Kidney glomerular epithelial cell (primary cell): ENCODE data around the gene ADAMTS13.

Experiments used
- DNase-seq: peaks from one replicate; lab custom pipeline; 2025; lab: John Stamatoyannopoulos, UW

Gene ADAMTS13

GRCh38 chr9:133454943-133455673 is 32.9 kb downstream of the ADAMTS13 start:
- no peak for DNase-seq

- DNase-seq, result no peak
Measured at GRCh38 chr9:133455936-133456335, 33.8 kb downstream of the ADAMTS13 start.

- no peak for DNase-seq
Measured at GRCh38 chr9:133456409-133456808, 34.2 kb downstream of the ADAMTS13 start.

GRCh38 chr9:133457233-133457632 is 35.1 kb downstream of the ADAMTS13 start:
- no peak for DNase-seq

- DNase-seq, result no peak
Measured at GRCh38 chr9:133457748-133458147, 35.6 kb downstream of the ADAMTS13 start.

GRCh38 chr9:133458643-133459312 is 36.6 kb downstream of the ADAMTS13 start:
- DNase-seq, result no peak

GRCh38 chr9:133459476-133460404 is 37.6 kb downstream of the ADAMTS13 start, which contains the start of gene CACFD1:
Gene CACFD1, plus strand, starts transcription at chr9:133459978. Its CDS starts 89 bp downstream, at chr9:133460067.
- peak; percentile 77 for DNase-seq

GRCh38 chr9:133460405-133461175 is 38.4 kb downstream of the ADAMTS13 start:
- DNase-seq, result peak; percentile 16

GRCh38 chr9:133461975-133462374 is 39.8 kb downstream of the ADAMTS13 start:
- DNase-seq, result no peak

GRCh38 chr9:133463234-133463863 is 41.2 kb downstream of the ADAMTS13 start:
- no peak for DNase-seq

- DNase-seq, result no peak
Measured at GRCh38 chr9:133463864-133464615, 41.9 kb downstream of the ADAMTS13 start.

GRCh38 chr9:133464638-133465037 is 42.5 kb downstream of the ADAMTS13 start:
- no peak for DNase-seq

- DNase-seq, result no peak
Measured at GRCh38 chr9:133465984-133466383, 43.8 kb downstream of the ADAMTS13 start.

- DNase-seq, result no peak
Measured at GRCh38 chr9:133467101-133467500, 44.9 kb downstream of the ADAMTS13 start.

- no peak for DNase-seq
Measured at GRCh38 chr9:133468374-133468773, 46.2 kb downstream of the ADAMTS13 start.

GRCh38 chr9:133468777-133469421 is 46.7 kb downstream of the ADAMTS13 start:
- no peak for DNase-seq

- DNase-seq, result no peak
Measured at GRCh38 chr9:133470427-133470924, 48.3 kb downstream of the ADAMTS13 start.

- DNase-seq, result no peak
Measured at GRCh38 chr9:133470988-133471387, 48.8 kb downstream of the ADAMTS13 start.

GRCh38 chr9:133471551-133472276 is 49.5 kb downstream of the ADAMTS13 start:
- no peak for DNase-seq
